ENCODE measurements around the gene NOC2L.
"Not testable (repeated sequence)": the region's sequence is repeated elsewhere in the genome, so short reads cannot be mapped to it uniquely, and the experiment has no call there.

DNA sequence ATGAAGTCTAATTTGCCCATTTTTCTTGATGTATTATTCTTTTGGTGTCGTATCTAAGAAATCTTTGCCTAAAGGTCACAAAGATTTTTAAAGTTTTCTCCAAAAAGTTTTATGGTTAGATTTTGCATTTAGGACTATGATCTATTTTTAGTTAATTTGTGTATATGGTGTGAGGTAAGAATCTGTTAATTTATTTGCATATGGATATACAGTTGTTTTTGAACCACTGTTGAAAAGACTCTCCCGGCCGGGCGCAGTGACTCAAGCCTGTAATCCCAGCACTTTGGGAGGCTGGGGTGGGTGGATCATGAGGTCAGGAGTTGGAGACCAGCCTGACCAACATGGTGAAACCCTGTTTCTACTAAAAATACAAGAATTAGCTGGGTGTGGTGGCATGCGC, 29.0 kb upstream of the NOC2L start:
- TF ChIP-seq POLR2A (IDR thresholded peaks at IDR 0.05): not testable (repeated sequence)
- TF ChIP-seq, protein P1, sequence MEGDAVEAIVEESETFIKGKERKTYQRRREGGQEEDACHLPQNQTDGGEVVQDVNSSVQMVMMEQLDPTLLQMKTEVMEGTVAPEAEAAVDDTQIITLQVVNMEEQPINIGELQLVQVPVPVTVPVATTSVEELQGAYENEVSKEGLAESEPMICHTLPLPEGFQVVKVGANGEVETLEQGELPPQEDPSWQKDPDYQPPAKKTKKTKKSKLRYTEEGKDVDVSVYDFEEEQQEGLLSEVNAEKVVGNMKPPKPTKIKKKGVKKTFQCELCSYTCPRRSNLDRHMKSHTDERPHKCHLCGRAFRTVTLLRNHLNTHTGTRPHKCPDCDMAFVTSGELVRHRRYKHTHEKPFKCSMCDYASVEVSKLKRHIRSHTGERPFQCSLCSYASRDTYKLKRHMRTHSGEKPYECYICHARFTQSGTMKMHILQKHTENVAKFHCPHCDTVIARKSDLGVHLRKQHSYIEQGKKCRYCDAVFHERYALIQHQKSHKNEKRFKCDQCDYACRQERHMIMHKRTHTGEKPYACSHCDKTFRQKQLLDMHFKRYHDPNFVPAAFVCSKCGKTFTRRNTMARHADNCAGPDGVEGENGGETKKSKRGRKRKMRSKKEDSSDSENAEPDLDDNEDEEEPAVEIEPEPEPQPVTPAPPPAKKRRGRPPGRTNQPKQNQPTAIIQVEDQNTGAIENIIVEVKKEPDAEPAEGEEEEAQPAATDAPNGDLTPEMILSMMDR (IDR thresholded peaks at IDR 0.05): not testable (repeated sequence)
